OCI-LY7 (cell line): Measurements from ENCODE around the gene KRTAP9-3. TPM values are rescaled to one million over a fixed set of nuclear protein-coding genes. Genes with fewer than 3 reads are reported as not detected.
"Not testable (repeated sequence)": the region's sequence is repeated elsewhere in the genome, so short reads cannot be mapped to it uniquely, and the experiment has no call there.

Source experiments
- Bru-seq: library from RNA; stranded (reverse); fragments of 400-500 nt; gene quantifications from one replicate; lab custom pipeline; 2021; lab: Mats Ljungman, UMichigan
- BruChase-seq, 2 experiments: library from RNA; stranded (reverse); fragments of 400-500 nt; gene quantifications; one replicate each; lab custom pipeline; 2021; lab: Mats Ljungman, UMichigan
- BruUV-seq: library from RNA; stranded (reverse); fragments of 400-500 nt; replicated peaks from 2 replicates; lab custom pipeline; 2021; lab: Mats Ljungman, UMichigan
- CTCF ChIA-PET: fragments of 300-600 bp; sonication (Branson Sonifier 250); formaldehyde crosslinking; loops from one replicate; lab custom pipeline; 2022; ENCODE audit warnings: antibody characterized with exemption; ENCODE audit not compliant: unreplicated experiment; lab: Charles Lee
- POLR2A ChIA-PET: fragments of 300-600 bp; sonication (Branson Sonifier 250); formaldehyde crosslinking; loops from one replicate; lab custom pipeline; 2022; ENCODE audit warnings: antibody characterized with exemption; lab: Charles Lee
- DNase-seq: peaks from one replicate; pipeline ENCODE4 v3.0.0-alpha.2; 2015; ENCODE audit warnings: low spot score
- H2AFZ ChIP-seq: fragments of 200-600 bp; sonication (generic), shearing (Covaris generic); 2 replicates; pipeline ENCODE4 v1.6.1; 2014; ENCODE audit warnings: mild to moderate bottlenecking, antibody characterized with exemption, low read length, moderate library complexity
- H3K27ac ChIP-seq: fragments of 200-600 bp; sonication (generic); 2 replicates; pipeline ENCODE4 v1.5.1; 2014; ENCODE audit warnings: mixed run types, low read depth, mild to moderate bottlenecking, moderate library complexity, low read length, inconsistent platforms; ENCODE audit not compliant: poor library complexity, severe bottlenecking
- H3K36me3 ChIP-seq: fragments of 200-600 bp; sonication (generic); 2 replicates; pipeline ENCODE4 v1.6.1; 2014; ENCODE audit warnings: mild to moderate bottlenecking, antibody characterized with exemption, low read length, moderate library complexity, mixed read lengths; ENCODE audit not compliant: insufficient read depth
- H3K4me1 ChIP-seq: fragments of 200-600 bp; sonication (generic); 2 replicates; pipeline ENCODE4 v1.5.1; 2014; ENCODE audit warnings: mild to moderate bottlenecking, low read length; ENCODE audit not compliant: insufficient read depth, poor library complexity, severe bottlenecking
- H3K4me2 ChIP-seq: fragments of 200-600 bp; sonication (generic); 2 replicates; pipeline ENCODE4 v1.6.1; 2014; ENCODE audit warnings: mild to moderate bottlenecking, low read length
- H3K4me3 ChIP-seq: fragments of 200-600 bp; sonication (generic); 2 replicates; pipeline ENCODE4 v1.5.1; 2014; ENCODE audit warnings: mild to moderate bottlenecking, low read depth, low read length; ENCODE audit not compliant: poor library complexity, severe bottlenecking
- H3K79me2 ChIP-seq: fragments of 200-600 bp; sonication (generic); 2 replicates; pipeline ENCODE4 v1.6.1; 2016; ENCODE audit warnings: low read depth, mild to moderate bottlenecking, low read length, moderate library complexity, mixed read lengths; ENCODE audit not compliant: insufficient read depth
- H3K9me2 ChIP-seq: fragments of 200-600 bp; sonication (generic); 2 replicates; pipeline ENCODE4 v1.6.1; 2016; ENCODE audit warnings: mild to moderate bottlenecking, low read length, mixed read lengths; ENCODE audit not compliant: insufficient read depth
- H3K9me3 ChIP-seq: fragments of 200-600 bp; sonication (generic); 2 replicates; pipeline ENCODE4 v1.6.1; 2014; ENCODE audit warnings: mild to moderate bottlenecking, mixed run types, low read length, mixed read lengths
- H4K20me1 ChIP-seq: fragments of 200-600 bp; sonication (generic); 2 replicates; pipeline ENCODE4 v1.6.1; 2014; ENCODE audit warnings: mild to moderate bottlenecking, antibody characterized with exemption, low read length, moderate library complexity, mixed read lengths; ENCODE audit not compliant: insufficient read depth
- CTCF ChIP-seq: fragments of 200-600 bp; sonication (generic); conservative IDR thresholded peaks from 2 replicates; pipeline ENCODE4 v1.5.1; 2014; ENCODE audit warnings: mild to moderate bottlenecking, antibody characterized with exemption, low read length, moderate library complexity, mixed read lengths
- EZH2phosphoT487 ChIP-seq: fragments of 200-600 bp; sonication (generic); IDR thresholded peaks from 2 replicates; pipeline ENCODE4 v1.6.1; 2018; ENCODE audit warnings: low read depth, borderline replicate concordance, mild to moderate bottlenecking, mixed run types, antibody characterized with exemption, low read length, moderate library complexity, mixed read lengths
- intact Hi-C: fragments of 100-400 bp; cut with micrococcal nuclease; formaldehyde crosslinking; loops from one replicate; pipeline ENCODE4 v1.10.0; 2022; ENCODE audit not compliant: unreplicated experiment
- long read RNA-seq: library from polyadenylated mRNA; stranded (forward); transcript quantifications from one replicate; pipeline ENCODE4 v2.0.0, GENCODE V29; 2022
- total RNA-seq, 2 experiments: library from RNA; depleted of rRNA in 1 of 2; stranded (reverse); fragments of >200 nt in 1 of 2; shearing (Covaris generic) in 1 of 2; gene quantifications; 2 replicates each; pipeline ENCODE4 v1.2.3, GENCODE V29; 2014 to 2022

The KRTAP9-3 gene
- total RNA-seq (2014; rRNA removed; shearing (Covaris generic)) (not detected in 2 replicates), total RNA-seq (2022) (not detected in 2 replicates), Bru-seq, nascent RNA (not detected), BruChase-seq, experiment 1, labeled RNA remaining after a 6-hour chase (not detected), BruChase-seq, experiment 2, labeled RNA remaining after a 2-hour chase (not detected)
- long read RNA-seq, result 0 reads

GRCh38 chr17:41232399-41233105 lies at the start of gene KRTAP9-3:
Gene KRTAP9-3 (plus strand): TSS chr17:41232449. CDS start chr17:41232502, 53 bp downstream.
- H3K9me2 ChIP-seq, H3K27ac ChIP-seq, intact Hi-C loops, BruUV-seq, H4K20me1 ChIP-seq, H3K9me3 ChIP-seq, H3K4me3 ChIP-seq, H2AFZ ChIP-seq, CTCF ChIA-PET, H3K36me3 ChIP-seq, POLR2A ChIA-PET, H3K4me2 ChIP-seq, H3K79me2 ChIP-seq, H3K4me1 ChIP-seq, DNase-seq: not testable (repeated sequence)

- Histone ChIP-seq H3K36me3 (no peaks in the 10 kb centered on the region), H2AFZ (no peak within 1 kb of the TSS), H3K4me1 (no peaks in the 10 kb centered on the region), H3K4me3 (no peak within 1 kb of the TSS), H3K9me2 (no peaks in the 10 kb centered on the region), H3K4me2 (no peak within 1 kb of the TSS), H4K20me1 (no peaks in the 10 kb centered on the region), H3K9me3 (no peaks in the 10 kb centered on the region), H3K27ac (no peak within 1 kb of the TSS), H3K79me2 (no peaks in the 10 kb centered on the region)
- no TSS peak for BruUV-seq
- intact Hi-C loops, result no loop called here
- DNase-seq, result no peak
- ChIA-PET POLR2A (no interaction called here), CTCF (no interaction called here)
- TF ChIP-seq EZH2phosphoT487, result no peak
- no peak for TF ChIP-seq CTCF
Observed at GRCh38 chr17:41184480-41184961, 47.7 kb upstream of the KRTAP9-3 start, which contains the start of gene KRTAP4-1. Gene KRTAP4-1 (minus strand): TSS chr17:41184911. CDS start chr17:41184854, 57 bp downstream.

GRCh38 chr17:41185001-41185400 lies 47.2 kb upstream of the KRTAP9-3 start:
- ChIA-PET POLR2A (no interaction called here), CTCF (no interaction called here)
- no peaks in the 10 kb centered on the region for H3K9me3 ChIP-seq
- no peak overlapping the region for H2AFZ ChIP-seq
- no peaks in the 10 kb centered on the region for H3K4me1 ChIP-seq
- no peaks in the 10 kb centered on the region for H3K9me2 ChIP-seq
- H3K79me2 ChIP-seq, result no peaks in the 10 kb centered on the region
- H3K36me3 ChIP-seq, result no peaks in the 10 kb centered on the region
- BruUV-seq, result no TSS peak
- no peak for DNase-seq
- no peak overlapping the region for H3K27ac ChIP-seq
- H3K4me3 ChIP-seq, result no peak overlapping the region
- no peak overlapping the region for H3K4me2 ChIP-seq
- no peaks in the 10 kb centered on the region for H4K20me1 ChIP-seq
- intact Hi-C loops, result no loop called here
- no peak for TF ChIP-seq CTCF
- TF ChIP-seq EZH2phosphoT487, result no peak
